Mesenteric fat pad (tissue), 1 donor: ENCODE measurements around the gene DNAJC24. TPM values are rescaled to one million over a fixed set of nuclear protein-coding genes. Genes with fewer than 3 reads are reported as not detected.
"Not testable (repeated sequence)": the region's sequence is repeated elsewhere in the genome, so short reads cannot be mapped to it uniquely, and the experiment has no call there.

Experiments
- DNase-seq: peaks from one replicate; pipeline ENCODE4 v3.0.0-alpha.2; 2020; ENCODE audit warnings: low spot score
- long read RNA-seq: library from polyadenylated mRNA; unstranded; transcript quantifications from one replicate; pipeline ENCODE4 v2.0.0, GENCODE V29; 2020
- total RNA-seq: library from RNA; stranded (reverse); fragmentation: NEBNext Ultra II Directional; extraction: Animal tissue kit (Norgen Biotek cat#: 25700); gene quantifications from one replicate; pipeline ENCODE4 v1.2.1, GENCODE V29; 2021
- donor health status: DM: yes; HTN: yes; CAD: no.

DNAJC24 gene
- total RNA-seq = 16.2 TPM
- long read RNA-seq, partial matches to known transcripts = 0 of 4 reads
- long read RNA-seq, other reads (novel, unspliced or antisense) = 4 of 4 reads

DNA sequence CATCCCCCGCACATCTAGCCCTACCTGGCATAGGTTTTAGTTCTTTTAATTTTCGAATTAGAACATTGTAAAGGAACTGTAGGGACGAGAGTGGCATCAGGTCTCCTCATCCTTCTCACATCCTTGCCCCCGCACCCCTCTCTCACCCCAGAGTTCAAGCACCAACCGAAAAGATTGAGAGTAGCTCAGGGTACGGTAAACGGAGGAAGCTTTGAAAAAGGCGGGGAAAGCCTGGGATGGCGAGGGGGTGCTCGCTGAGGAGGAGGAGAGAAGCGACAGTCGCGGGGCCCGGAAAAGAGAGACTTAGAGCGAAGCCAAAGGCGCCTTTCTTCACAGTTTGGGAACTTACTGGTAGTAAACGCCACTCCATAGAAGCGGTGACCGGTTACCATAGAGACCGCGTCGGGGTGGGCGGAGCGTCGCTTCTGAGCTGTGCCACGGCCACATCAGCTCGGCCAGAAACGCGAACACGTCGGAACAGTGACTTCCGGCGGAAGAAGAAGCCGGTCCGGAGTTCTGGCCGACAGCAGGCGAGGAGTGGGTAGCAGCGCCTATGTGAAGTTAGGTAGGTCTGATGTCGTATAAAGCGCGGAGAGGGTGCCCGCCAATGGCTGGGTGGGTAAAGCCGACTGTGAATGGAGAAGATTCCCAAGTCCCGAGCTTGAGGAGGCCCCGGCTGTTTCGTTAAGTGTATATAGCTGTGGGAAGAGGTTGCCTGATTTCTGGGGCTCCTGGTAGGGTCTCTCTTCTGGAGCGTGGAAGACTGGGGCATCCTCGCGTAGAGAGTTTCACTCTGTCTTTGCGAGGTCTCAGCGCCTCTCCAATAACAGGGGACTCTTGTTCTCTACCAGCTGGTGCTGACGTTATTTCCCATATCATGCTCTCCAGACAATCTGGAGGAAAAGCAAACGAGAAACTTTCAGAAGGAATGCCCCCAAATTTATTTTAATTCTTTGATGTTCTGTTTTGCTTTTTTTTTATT is at the start of gene DNAJC24, which contains the start of gene DCDC1:
Gene DNAJC24 (plus strand): TSS at position 513 of the 982 bp plus-strand sequence. CDS start 889 bp downstream, outside the sequence.
Gene DCDC1 (minus strand): TSS at position 392 of the 982 bp plus-strand sequence. CDS start 41,459 bp downstream, outside the sequence.
- peak; percentile 97 for DNase-seq

DNA sequence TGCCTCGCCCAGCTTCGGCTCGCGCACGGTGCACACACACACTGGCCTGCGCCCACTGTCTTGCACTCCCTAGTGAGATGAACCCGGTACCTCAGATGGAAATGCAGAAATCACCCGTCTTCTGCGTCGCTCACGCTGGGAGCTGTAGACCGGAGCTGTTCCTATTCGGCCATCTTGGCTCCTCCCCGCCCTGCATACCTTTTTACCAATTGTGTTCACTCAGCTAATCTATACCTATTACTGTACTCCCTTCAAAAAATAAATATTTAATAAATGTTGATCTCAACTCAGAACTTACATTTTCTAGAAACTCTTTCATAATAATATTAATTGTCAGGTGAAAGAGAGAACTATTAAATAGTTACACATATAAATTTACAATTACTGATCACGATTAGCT is 48.2 kb upstream of the DNAJC24 start:
- not testable (repeated sequence) for DNase-seq

DNA sequence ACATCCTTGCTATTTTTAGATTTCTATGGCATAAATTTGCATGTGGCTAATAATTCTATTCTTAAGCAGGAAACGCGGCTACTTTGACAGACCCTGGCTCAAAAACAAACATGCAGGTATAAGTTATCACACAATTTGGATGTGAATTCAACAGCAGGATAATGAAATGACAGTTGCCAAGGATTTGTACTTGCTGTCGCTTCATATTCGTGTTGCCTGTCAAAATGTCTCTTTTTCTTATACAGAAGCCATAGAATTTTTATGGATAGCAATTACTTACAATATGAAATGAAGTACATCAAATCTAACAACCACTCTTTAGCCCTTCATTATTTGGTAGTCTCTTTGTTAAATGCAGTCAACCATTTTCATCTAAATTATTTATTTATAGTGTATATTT is 46.5 kb upstream of the DNAJC24 start:
- DNase-seq = no peak

- no peak for DNase-seq
Measured at GRCh38 chr11:31325160-31325559, 44.5 kb upstream of the DNAJC24 start.

DNA sequence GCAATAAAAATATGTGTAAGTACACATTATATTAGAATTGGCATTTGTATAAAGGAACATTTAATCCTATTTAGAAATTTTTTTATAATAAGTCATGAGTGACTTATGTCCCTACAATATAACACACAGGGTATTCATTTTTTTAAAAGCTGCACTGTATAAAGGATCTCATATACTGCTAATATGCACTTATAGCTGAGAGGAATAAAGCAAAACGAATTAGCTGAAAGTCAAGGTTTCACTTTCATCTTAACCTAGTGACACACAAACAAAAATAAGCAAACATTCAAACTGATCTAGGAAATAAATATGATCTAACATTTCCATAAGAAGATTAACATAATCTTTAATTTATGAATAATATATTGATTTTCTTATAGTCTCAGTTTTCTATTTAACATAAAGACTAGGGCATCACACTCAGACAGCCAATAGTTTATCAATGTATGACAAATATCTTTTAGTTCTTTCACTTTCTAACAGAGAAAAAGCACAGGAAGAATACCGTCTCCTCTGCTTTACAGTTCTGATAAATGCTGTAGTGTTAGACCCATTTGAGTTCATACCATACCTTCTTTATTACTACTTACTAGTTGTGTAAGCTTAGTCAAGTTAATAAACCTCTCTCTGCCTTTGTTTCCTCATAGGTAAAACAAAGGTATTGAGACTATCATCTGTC is 43.1 kb upstream of the DNAJC24 start:
- no peak for DNase-seq

- DNase-seq = no peak
Measured at GRCh38 chr11:31327417-31327816, 42.2 kb upstream of the DNAJC24 start.

DNA sequence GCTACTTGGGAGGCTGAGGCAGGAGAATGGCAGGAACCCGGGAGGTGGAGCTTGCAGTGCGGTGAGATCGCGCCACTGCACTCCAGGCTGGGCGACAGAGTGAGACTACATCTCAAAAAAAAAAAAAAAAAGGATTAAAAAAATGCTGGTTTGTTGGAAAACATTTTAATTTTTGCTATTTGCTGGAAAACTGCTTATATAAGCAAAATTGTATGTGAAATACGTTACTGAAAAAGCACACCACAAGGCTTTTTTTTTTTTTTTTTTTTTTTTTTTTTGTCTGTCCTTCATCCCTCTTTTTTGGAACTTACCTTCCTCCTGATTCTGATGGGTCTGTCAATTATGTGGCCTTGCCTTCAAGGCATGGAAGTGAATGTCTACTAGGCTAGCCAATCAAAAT is 41.0 kb upstream of the DNAJC24 start:
- no peak for DNase-seq

GRCh38 chr11:31337806-31338205 is 31.9 kb upstream of the DNAJC24 start:
- DNase-seq = no peak

GRCh38 chr11:31340903-31341572 is 28.6 kb upstream of the DNAJC24 start:
- DNase-seq = no peak

- DNase-seq = no peak
Measured at GRCh38 chr11:31351168-31351567, 18.5 kb upstream of the DNAJC24 start.

DNA sequence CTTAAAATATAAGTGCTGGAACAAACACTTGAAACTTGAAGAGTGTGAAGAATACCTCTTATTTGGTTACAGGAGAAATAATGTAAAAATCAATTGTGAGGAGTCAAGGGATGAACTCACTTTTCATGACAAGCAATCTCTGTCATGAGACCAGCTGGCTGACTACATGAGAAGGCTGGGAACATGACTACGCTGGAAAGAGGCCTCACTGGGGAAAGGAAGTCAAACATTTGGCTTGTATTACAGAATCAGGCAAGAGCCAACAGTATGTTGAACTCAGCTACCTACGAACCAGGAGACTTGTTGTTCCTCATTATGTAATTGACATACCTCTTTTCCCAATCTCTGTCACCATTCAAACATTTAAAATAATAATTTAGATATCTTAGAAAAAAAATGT is 14.5 kb upstream of the DNAJC24 start:
- DNase-seq = no peak

GRCh38 chr11:31355817-31356216 is 13.8 kb upstream of the DNAJC24 start:
- no peak for DNase-seq

DNA sequence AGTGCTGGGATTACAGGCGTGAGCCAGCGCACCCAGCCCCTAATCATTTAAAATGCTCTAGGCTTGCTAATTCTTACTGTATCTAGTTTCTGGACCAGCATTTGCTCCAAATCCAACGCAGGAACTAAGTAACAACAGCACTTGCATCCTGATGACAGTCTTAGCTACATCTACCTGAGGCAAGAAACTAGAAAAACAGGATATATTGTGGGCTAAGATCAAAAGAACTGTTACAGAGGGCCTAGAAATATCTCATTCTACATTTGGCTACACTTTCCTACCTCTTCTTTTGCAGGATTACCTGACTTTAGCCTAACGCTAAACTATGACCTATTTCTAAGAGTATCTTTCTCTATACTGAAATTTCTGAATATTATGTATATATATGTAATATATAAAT is 7.9 kb upstream of the DNAJC24 start:
- DNase-seq = no peak

- DNase-seq = no peak
Measured at GRCh38 chr11:31366795-31367194, 2.9 kb upstream of the DNAJC24 start.

DNA sequence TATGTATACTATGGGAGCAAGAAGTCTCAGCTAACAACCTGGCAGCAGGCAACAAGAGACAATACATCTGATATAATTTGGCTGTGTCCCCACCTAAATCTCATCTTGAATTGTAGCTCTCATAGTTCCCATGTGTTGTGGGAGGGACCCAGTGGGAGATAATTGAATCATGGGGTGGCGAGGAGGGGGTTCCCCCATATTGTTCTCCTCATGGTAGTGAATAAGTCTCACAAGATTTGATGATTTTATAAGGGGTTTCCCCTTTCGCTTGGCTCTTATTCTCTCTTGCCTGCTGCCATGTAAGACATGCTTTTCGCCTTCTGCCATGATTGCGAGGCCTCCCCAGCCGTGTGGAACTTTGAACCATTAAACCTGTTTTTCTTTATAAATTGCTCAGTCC is 6.2 kb downstream of the DNAJC24 start:
- DNase-seq = no peak

DNA sequence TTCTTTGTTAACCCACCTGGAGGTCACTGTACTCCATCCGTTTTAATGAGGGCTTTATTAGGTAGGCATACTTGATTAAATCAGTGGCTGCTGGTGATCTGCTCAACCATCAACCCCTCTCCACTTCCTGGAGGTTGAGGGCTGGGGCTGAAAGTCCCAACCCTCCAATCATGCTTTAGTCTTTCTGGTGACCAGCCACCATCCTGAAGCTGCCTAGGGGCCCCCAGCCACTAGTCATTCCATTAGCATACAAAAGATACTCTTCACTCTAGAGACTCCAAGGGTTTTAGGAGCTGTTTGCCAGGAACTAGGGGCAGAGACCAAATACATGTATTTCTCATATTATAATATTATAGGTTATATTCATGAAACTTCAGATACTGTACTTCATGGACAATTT is 13.5 kb downstream of the DNAJC24 start:
- no peak for DNase-seq

DNA sequence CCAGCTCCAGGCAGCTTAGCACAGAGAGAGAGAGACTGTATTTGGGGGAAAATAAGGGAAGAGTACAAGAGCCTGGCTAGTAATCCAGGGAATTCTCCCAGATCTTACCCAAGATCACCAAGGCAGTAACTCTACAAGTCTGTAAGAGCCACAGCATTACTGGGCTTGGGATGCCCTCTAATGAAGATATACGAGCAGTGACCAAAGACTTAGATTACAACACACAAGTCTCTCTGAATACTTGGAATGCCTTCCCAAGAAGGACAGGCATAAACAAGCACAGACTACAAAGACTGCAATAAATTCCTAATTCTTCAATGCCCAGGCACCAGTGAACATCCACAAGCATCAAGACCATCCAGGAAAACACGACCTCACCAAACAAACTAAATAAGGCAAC is 17.7 kb downstream of the DNAJC24 start:
- DNase-seq = no peak

GRCh38 chr11:31397239-31397834 is 27.7 kb downstream of the DNAJC24 start:
- no peak for DNase-seq

DNA sequence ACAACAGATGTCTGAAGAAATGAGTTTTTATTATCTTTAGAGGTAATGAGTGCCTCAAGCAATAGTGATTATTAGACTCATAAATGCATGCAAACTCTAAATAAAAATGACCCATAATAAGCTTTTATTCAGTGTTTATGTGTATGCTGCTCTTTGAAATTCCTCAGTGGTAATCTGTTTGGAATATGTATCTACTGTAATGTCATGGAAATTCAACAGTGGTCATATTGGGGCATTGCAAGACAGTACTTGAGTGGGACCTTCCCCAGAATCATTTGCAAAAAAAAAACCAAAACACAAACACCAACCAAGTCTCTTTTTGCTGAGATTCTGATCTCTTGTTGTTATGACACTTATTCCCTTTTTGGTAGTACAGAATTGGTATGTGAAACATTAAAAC is 35.0 kb downstream of the DNAJC24 start:
- DNase-seq = no peak

DNA sequence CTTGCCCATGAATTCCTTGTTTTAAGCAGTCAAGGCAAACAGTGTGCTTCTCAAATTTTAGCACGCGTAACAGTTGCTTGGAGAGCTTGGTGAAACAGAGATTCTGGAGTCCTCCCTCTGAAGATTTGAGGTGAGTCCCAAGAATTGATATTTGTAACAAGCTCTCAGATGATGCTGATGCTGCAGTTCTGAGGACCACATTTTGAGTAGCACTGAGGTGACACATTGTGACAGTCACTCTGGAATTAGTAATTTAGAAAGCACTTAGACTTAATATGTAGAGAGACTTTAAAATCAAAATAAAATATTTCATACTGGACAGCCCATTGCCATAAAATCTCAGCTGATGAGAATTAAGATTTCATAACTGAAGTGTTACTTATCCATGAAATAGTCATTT is 38.5 kb downstream of the DNAJC24 start:
- DNase-seq = no peak

- DNase-seq = no peak
Measured at GRCh38 chr11:31412946-31413345, 43.3 kb downstream of the DNAJC24 start.
